GM12872 (cell line): ENCODE measurements around the gene ITGA5.

Experiments used
- CTCF ChIP-seq: IDR thresholded peaks from 3 replicates; pipeline ENCODE4 v1.5.1; 2011; ENCODE audit warnings: low read depth, mild to moderate bottlenecking, low read length, moderate library complexity; ENCODE audit not compliant: insufficient read depth

The ITGA5 gene

GRCh38 chr12:54377797-54378515, 41.1 kb downstream of the ITGA5 start:
- TF ChIP-seq CTCF, result no peak

DNA sequence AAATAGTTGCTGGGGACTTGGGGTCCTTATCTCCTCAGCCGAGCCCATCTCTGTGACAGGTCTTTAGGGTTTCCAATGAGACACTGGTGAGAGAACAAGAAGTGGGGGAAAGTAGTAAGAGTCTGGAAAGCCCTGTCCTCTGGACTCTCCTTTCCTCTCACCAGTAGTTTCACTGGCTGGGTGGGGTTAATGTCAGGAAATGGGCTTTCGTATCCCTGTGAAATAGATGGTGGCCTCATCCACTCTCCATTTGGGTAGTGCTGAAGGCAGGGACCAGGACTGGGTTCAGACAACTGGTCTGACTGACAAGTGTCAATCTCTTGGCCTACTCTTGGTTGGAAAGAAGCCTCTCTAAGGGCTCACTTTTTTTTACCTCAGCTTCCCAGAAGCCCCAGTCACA, 42.1 kb downstream of the ITGA5 start:
- no peak for TF ChIP-seq CTCF

DNA sequence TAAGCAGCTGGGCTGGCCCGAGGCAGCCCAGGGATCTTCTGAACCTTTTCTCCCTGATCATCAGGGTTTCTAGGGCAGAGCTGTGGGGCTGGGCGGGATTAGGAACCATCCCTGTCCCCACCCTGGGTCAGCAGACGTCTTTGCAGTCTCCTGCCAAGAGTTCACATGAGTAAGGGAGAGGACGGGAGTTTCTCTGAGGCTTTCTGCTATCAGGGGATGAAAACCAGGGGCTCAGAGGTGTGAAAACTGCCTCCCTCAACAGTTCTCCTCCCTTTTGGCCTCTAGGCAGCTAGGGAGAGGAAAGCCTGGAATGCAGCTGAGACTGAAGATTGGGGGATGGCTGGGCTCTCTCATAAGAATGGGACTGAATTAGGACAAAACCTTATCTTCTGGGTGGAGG, 42.5 kb downstream of the ITGA5 start:
- no peak for TF ChIP-seq CTCF

- no peak for TF ChIP-seq CTCF
Observed at GRCh38 chr12:54375259-54375579, 43.8 kb downstream of the ITGA5 start.

GRCh38 chr12:54374562-54375258, 44.4 kb downstream of the ITGA5 start:
- TF ChIP-seq CTCF, result no peak

DNA sequence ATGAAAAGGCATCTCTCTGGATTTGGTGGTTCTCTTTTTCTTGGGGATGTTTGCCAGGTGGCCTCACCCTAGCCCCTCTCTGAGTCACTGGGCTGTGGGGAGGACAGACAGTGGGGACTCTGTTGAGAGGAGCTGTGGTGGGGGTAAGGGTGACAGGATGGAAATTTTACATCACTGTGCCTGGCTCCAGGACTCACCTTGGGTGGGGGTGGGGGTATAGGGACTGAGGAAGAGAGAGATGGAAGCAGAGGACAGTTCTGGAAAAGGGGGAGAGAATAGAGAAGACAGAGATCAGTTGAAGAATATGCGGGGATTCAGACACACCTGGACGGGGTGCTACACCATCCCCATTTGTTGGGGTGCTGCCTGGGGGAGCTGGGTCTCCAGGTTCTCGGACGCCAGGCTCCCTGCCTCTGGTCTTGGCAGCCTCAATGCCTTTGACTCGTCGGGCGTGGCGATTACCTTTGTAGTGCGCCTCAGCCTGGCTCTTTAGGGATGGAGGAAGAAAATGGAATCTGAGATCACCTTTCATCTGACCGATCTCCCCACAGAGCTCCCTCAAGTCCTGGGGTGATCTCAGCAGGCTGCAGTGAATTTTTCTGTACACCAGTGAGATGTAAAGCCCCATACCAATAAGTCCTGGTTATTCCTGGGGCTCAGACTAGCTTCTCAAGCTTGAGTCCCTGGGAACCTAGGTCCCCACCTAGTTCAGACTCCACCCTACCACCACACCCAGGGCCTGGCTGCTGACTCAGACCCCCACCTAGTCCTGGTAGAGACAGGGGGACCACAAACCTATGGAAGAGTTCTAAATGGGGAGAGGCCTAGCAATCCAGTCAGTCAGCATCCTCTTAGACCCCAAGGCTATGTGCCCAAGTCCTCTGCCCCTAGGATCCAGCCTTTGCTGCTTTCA, 45.2 kb downstream of the ITGA5 start:
- no peak for TF ChIP-seq CTCF

GRCh38 chr12:54372113-54372806, 46.8 kb downstream of the ITGA5 start:
- no peak for TF ChIP-seq CTCF
